Bronchial epithelial cell (primary cell): ENCODE results near the gene POU4F2. TPM values are rescaled to one million over a fixed set of nuclear protein-coding genes. Genes with fewer than 3 reads are reported as not detected.

Source experiments
- DNase-seq: peaks from one replicate; pipeline ENCODE4 v3.0.0-alpha.2; 2010; ENCODE audit warnings: low read depth
- FAIRE-seq: peaks from 2 replicates; lab custom pipeline; 2011; peaks lifted over from hg19 to GRCh38; lab: Jason Lieb, UNC
- H3K27me3 ChIP-seq: 2 replicates; pipeline ENCODE4 v1.5.1; 2011; ENCODE audit warnings: low read length; ENCODE audit not compliant: control insufficient read depth, insufficient read depth
- H3K36me3 ChIP-seq: 2 replicates; pipeline ENCODE4 v1.5.1; 2011; ENCODE audit warnings: low read length; ENCODE audit not compliant: control insufficient read depth, insufficient read depth
- H3K4me3 ChIP-seq: 2 replicates; pipeline ENCODE4 v1.5.1; 2011; ENCODE audit warnings: mild to moderate bottlenecking, low read depth, low read length, control low read depth
- total RNA-seq: library from RNA; depleted of rRNA; stranded (reverse); fragments of >200 nt; gene quantifications from 2 replicates; pipeline ENCODE4 v1.2.1, GENCODE V29; 2014
- TF ChIP-seq, protein P1 (sequence below): IDR thresholded peaks from 2 replicates; pipeline ENCODE4 v1.5.1; 2011; ENCODE audit warnings: mild to moderate bottlenecking, moderate library complexity, low read length, control low read depth, inconsistent platforms; ENCODE audit not compliant: insufficient read depth, severe bottlenecking

Gene POU4F2
- total RNA-seq, 1 donor from 2014 or later, result not detected

GRCh38 chr4:146647615-146648460 is 9.1 kb downstream of the POU4F2 start:
- no peak for DNase-seq
- TF ChIP-seq, protein P1, sequence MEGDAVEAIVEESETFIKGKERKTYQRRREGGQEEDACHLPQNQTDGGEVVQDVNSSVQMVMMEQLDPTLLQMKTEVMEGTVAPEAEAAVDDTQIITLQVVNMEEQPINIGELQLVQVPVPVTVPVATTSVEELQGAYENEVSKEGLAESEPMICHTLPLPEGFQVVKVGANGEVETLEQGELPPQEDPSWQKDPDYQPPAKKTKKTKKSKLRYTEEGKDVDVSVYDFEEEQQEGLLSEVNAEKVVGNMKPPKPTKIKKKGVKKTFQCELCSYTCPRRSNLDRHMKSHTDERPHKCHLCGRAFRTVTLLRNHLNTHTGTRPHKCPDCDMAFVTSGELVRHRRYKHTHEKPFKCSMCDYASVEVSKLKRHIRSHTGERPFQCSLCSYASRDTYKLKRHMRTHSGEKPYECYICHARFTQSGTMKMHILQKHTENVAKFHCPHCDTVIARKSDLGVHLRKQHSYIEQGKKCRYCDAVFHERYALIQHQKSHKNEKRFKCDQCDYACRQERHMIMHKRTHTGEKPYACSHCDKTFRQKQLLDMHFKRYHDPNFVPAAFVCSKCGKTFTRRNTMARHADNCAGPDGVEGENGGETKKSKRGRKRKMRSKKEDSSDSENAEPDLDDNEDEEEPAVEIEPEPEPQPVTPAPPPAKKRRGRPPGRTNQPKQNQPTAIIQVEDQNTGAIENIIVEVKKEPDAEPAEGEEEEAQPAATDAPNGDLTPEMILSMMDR, result no peak
- Histone ChIP-seq H3K4me3 (no peak overlapping the region), H3K36me3 (no peaks in the 10 kb centered on the region), H3K27me3 (peaks cover 38% of the 10 kb centered on the region)
- no peak for FAIRE-seq

DNA sequence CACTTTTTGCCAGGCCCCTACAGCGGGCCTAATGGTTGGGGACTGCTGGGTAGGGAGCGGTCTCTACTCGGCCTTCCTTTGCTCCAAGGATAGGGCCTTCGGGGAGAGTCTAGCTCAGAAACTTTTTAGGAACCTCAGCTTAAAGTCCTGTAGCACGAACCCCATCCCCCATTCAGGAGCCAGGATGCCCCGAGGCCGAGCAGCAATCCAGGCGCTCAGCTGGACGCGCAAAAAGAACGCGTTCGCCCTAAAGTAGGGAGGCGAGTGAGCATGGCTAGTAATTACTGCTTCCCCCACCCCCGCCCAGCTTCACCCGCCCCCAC is 9.7 kb downstream of the POU4F2 start:
- no peak overlapping the region for H3K4me3 ChIP-seq
- DNase-seq (no peak), FAIRE-seq (no peak)
- TF ChIP-seq, protein P1, result no peak
- H3K36me3 ChIP-seq, result no peaks in the 10 kb centered on the region
- peaks cover 40% of the 10 kb centered on the region for H3K27me3 ChIP-seq

DNA sequence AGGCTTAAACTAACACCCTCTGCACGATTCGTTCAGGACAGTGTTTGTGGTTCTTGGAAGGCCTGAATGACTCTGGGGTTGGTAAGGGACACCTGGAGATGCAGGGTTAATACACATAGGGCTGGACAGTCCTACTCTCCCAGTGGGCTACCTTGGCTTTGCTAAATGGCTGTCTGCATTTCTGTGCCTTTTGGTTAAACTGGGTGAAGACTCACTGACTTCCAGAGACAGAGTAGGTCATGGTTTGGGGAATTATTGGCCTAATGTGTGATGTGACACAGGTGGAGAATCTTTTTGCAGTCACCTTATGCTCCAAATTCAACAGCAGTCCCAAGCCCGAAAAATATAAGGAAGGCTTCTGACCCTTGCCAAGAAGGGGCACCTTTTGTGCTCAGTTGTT is 10.5 kb downstream of the POU4F2 start:
- H3K36me3 ChIP-seq, result no peaks in the 10 kb centered on the region
- DNase-seq (no peak), FAIRE-seq (no peak)
- TF ChIP-seq, protein P1, result no peak
- H3K4me3 ChIP-seq, result no peak overlapping the region
- H3K27me3 ChIP-seq, result peaks cover 44% of the 10 kb centered on the region

DNA sequence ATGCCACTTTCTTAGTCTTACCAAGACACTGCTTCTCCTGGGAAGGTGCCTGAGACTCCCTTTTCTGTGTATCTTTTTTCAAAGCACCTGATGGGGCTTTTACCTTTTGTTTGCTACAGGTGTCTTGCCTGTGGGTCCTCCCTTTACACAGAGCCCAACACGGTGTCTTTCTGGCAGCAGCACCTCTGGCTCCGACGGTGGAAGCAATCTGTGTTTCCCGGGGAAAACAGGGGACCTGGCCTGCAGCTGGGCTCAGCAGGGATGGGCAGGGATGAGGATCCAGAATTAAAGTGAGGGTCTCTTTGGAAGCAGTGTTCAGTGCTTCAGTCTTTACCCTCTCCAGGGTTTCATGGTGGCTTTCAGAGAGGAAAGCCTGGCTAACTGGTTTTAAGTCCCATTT is 11.3 kb downstream of the POU4F2 start:
- no peak overlapping the region for H3K4me3 ChIP-seq
- FAIRE-seq (no peak), DNase-seq (no peak)
- no peaks in the 10 kb centered on the region for H3K36me3 ChIP-seq
- H3K27me3 ChIP-seq, result peaks cover 50% of the 10 kb centered on the region
- TF ChIP-seq, protein P1, result no peak

GRCh38 chr4:146654687-146655520 is 16.2 kb downstream of the POU4F2 start:
- peak overlapping the region; percentile 11 for H3K4me3 ChIP-seq

More at GRCh38 chr4:146654687-146655520, 16.2 kb downstream of the POU4F2 start:
- Histone ChIP-seq H3K27me3 (peaks cover 35% of the 10 kb centered on the region), H3K36me3 (no peaks in the 10 kb centered on the region)
- no peak for FAIRE-seq
- DNase-seq, result no peak
- TF ChIP-seq, protein P1, result no peak
